ENCODE data around the gene AQP2. TPM values are rescaled to one million over a fixed set of nuclear protein-coding genes. Genes with fewer than 3 reads are reported as not detected.
"Not testable (repeated sequence)": the region's sequence is repeated elsewhere in the genome, so short reads cannot be mapped to it uniquely, and the experiment has no call there.

The AQP2 gene
- total RNA-seq, 2 donors from 2014 or later, result not detected

GRCh38 chr12:49983892-49984291 lies 33.4 kb downstream of the AQP2 start:
- DNase-seq (ENCODE audit: low spot score in 2 of 2) (no peak), ATAC-seq (peak in 1 of 2 donors; percentile 11)
- no peaks in the 10 kb centered on the region for H3K9me3 Mint-ChIP-seq
- H3K36me3 Mint-ChIP-seq, result peaks cover 0 to 27% of the 10 kb centered on the region in 2 donors
- no peak overlapping the region for H3K27ac Mint-ChIP-seq

- ATAC-seq (no peak), DNase-seq (ENCODE audit: low spot score in 2 of 2) (no peak)
- Mint-ChIP-seq H3K9me3 (no peaks in the 10 kb centered on the region), H3K36me3 (peaks cover 0 to 30% of the 10 kb centered on the region in 2 donors), H3K27ac (no peak overlapping the region)
These were observed 34.2 kb downstream of the AQP2 start for GRCh38 chr12:49984476-49985359.

GRCh38 chr12:49985981-49986380 lies 35.4 kb downstream of the AQP2 start:
- peak; percentile 83 to 89 for ATAC-seq
- Mint-ChIP-seq H3K27ac (peak overlapping the region; percentile 2 to 31), H3K36me3 (peaks cover 0 to 34% of the 10 kb centered on the region in 2 donors), H3K9me3 (no peaks in the 10 kb centered on the region)
- no peak for DNase-seq (ENCODE audit: low spot score in 2 of 2)

- Mint-ChIP-seq H3K27ac (peak overlapping the region in 1 of 2 donors; percentile 2), H3K36me3 (peaks cover 0 to 34% of the 10 kb centered on the region in 2 donors)
- not testable (repeated sequence) for DNase-seq (ENCODE audit: low spot score in 2 of 2); H3K9me3 Mint-ChIP-seq; ATAC-seq
These were observed 35.9 kb downstream of the AQP2 start for GRCh38 chr12:49986476-49986875.

GRCh38 chr12:49987625-49988303 lies 37.2 kb downstream of the AQP2 start:
- peaks cover 3 to 41% of the 10 kb centered on the region in 2 donors for H3K36me3 Mint-ChIP-seq
- no peak for DNase-seq (ENCODE audit: low spot score in 2 of 2)
- H3K27ac Mint-ChIP-seq, result no peak overlapping the region
- H3K9me3 Mint-ChIP-seq, result no peaks in the 10 kb centered on the region
- no peak for ATAC-seq

- peaks cover 13 to 54% of the 10 kb centered on the region in 2 donors for H3K36me3 Mint-ChIP-seq
- not testable (repeated sequence) for H3K9me3 Mint-ChIP-seq; ATAC-seq; DNase-seq (ENCODE audit: low spot score in 2 of 2); H3K27ac Mint-ChIP-seq
These were observed 38.9 kb downstream of the AQP2 start for GRCh38 chr12:49989400-49989799.

GRCh38 chr12:49990273-49990672 lies 39.7 kb downstream of the AQP2 start:
- DNase-seq (ENCODE audit: low spot score in 2 of 2), result no peak
- no peak for ATAC-seq
- H3K9me3 Mint-ChIP-seq, result no peaks in the 10 kb centered on the region
- H3K27ac Mint-ChIP-seq, result no peak overlapping the region
- H3K36me3 Mint-ChIP-seq, result peaks cover 15 to 55% of the 10 kb centered on the region in 2 donors

- H3K27ac Mint-ChIP-seq, result no peak overlapping the region
- H3K36me3 Mint-ChIP-seq, result peaks cover 20 to 40% of the 10 kb centered on the region in 2 donors
- no peak for DNase-seq (ENCODE audit: low spot score in 2 of 2)
- ATAC-seq, result no peak
- no peaks in the 10 kb centered on the region for H3K9me3 Mint-ChIP-seq
These were observed 47.9 kb downstream of the AQP2 start for GRCh38 chr12:49998453-49998852.

GRCh38 chr12:50003595-50003994 lies 53.1 kb downstream of the AQP2 start:
- ATAC-seq (no peak), DNase-seq (ENCODE audit: low spot score in 2 of 2) (no peak)

GRCh38 chr12:50004696-50005095 lies 54.2 kb downstream of the AQP2 start:
- H3K27ac Mint-ChIP-seq, result no peak overlapping the region
- DNase-seq (ENCODE audit: low spot score in 2 of 2) (no peak), ATAC-seq (no peak)
- H3K9me3 Mint-ChIP-seq, result no peaks in the 10 kb centered on the region
- peaks cover 8 to 29% of the 10 kb centered on the region in 2 donors for H3K36me3 Mint-ChIP-seq

More at GRCh38 chr12:50003595-50003994, 53.1 kb downstream of the AQP2 start:
- Mint-ChIP-seq H3K27ac (no peak overlapping the region), H3K9me3 (no peaks in the 10 kb centered on the region), H3K36me3 (peaks cover 10 to 31% of the 10 kb centered on the region in 2 donors)

GRCh38 chr12:50005175-50005574 lies 54.6 kb downstream of the AQP2 start:
- Mint-ChIP-seq H3K27ac (no peak overlapping the region), H3K9me3 (no peaks in the 10 kb centered on the region), H3K36me3 (peaks cover 10 to 31% of the 10 kb centered on the region in 2 donors)
- ATAC-seq, result no peak
- no peak for DNase-seq (ENCODE audit: low spot score in 2 of 2)

- Mint-ChIP-seq H3K36me3 (peaks cover 5 to 31% of the 10 kb centered on the region in 2 donors), H3K27ac (no peak overlapping the region), H3K9me3 (no peaks in the 10 kb centered on the region)
- DNase-seq (ENCODE audit: low spot score in 2 of 2), result no peak
- ATAC-seq, result no peak
These were observed 55.7 kb downstream of the AQP2 start for GRCh38 chr12:50006280-50006679.

- ATAC-seq (no peak), DNase-seq (ENCODE audit: low spot score in 2 of 2) (no peak)
- Mint-ChIP-seq H3K27ac (no peak overlapping the region), H3K9me3 (no peaks in the 10 kb centered on the region), H3K36me3 (peaks cover 5 to 28% of the 10 kb centered on the region in 2 donors)
These were observed 56.4 kb downstream of the AQP2 start for GRCh38 chr12:50006754-50007442.

Other genes starting within 250 kb of the AQP2 start
- gene FMNL3, start 243.3 kb upstream of the AQP2 start, total RNA-seq, result 10 to 100 TPM; 25.9 to 27.6 TPM
- gene TMBIM6, start 209.2 kb upstream of the AQP2 start, total RNA-seq, result 100 to 1,000 TPM; 361 to 467 TPM
- 1 to 10 TPM; 5.5 to 7.5 TPM for gene NCKAP5L, start 122.3 kb upstream of the AQP2 start, total RNA-seq
- 1 to 10 TPM; 2.5 to 5.4 TPM for gene BCDIN3D, start 107.6 kb upstream of the AQP2 start, total RNA-seq
- gene FAIM2, start 46.8 kb upstream of the AQP2 start, total RNA-seq, result under 1 TPM; 0.52 to 0.78 TPM
- not detected for gene AQP5, start 11.1 kb downstream of the AQP2 start, total RNA-seq
- gene AQP6, start 22.2 kb downstream of the AQP2 start, total RNA-seq, result not detected
- 100 to 1,000 TPM; 109 to 195 TPM for gene RACGAP1, start 74.8 kb downstream of the AQP2 start, total RNA-seq
- gene ASIC1, start 106.9 kb downstream of the AQP2 start, total RNA-seq, result 10 to 100 TPM in 1 of 2 donors, 1 to 10 TPM in 1; 2.8 to 11.7 TPM
- 10 to 100 TPM; 33.8 to 51.2 TPM for gene SMARCD1, start 134.6 kb downstream of the AQP2 start, total RNA-seq
- under 1 TPM; 0.35 to 0.46 TPM for gene GPD1, start 153.3 kb downstream of the AQP2 start, total RNA-seq
- 10 to 100 TPM; 46.0 to 48.5 TPM for gene COX14, start 161.5 kb downstream of the AQP2 start, total RNA-seq
- gene CERS5, start 216.6 kb downstream of the AQP2 start, total RNA-seq, result 10 to 100 TPM; 50.1 to 71.1 TPM